ENCODE results near the gene UNC5B. TPM values are rescaled to one million over a fixed set of nuclear protein-coding genes. Genes with fewer than 3 reads are reported as not detected.
"Not testable (repeated sequence)": the region's sequence is repeated elsewhere in the genome, so short reads cannot be mapped to it uniquely, and the experiment has no call there.

The UNC5B gene
- total RNA-seq, 2 donors from 2014 or later = 0.04 TPM; not detected in 1

GRCh38 chr10:71214641-71215559 lies 2.5 kb downstream of the UNC5B start:
- ATAC-seq (replicated peaks) = no peak
- no peaks in the 10 kb centered on the region for H3K36me3 Mint-ChIP-seq (ENCODE audit: low read depth)

DNA sequence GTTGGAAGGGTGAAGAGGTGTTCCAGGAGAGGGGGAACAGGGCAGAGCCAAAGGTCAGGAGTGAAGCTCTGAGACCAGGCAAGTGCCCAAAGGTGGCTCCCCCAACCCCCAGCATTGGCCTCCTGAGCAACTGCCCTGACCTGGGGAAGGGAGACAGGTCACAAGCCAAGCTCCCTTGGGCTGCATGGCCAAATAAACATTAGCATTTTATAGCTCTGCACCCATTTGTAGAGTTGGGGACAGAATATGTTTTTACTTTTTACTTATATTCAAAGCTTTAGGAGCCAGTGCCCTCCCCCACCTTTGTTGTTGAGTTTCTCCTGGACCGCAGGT lies 4.0 kb downstream of the UNC5B start:
- peaks cover 34% of the 10 kb centered on the region for H3K27me3 Mint-ChIP-seq
- peak overlapping the region; percentile 48 for H3K4me3 Mint-ChIP-seq
- no peaks in the 10 kb centered on the region for H3K36me3 Mint-ChIP-seq (ENCODE audit: low read depth)
- H3K27ac Mint-ChIP-seq = no peak overlapping the region
- H3K9me3 Mint-ChIP-seq = no peaks in the 10 kb centered on the region
- ATAC-seq (replicated peaks) = no peak
- no peaks in the 10 kb centered on the region for H3K4me1 Mint-ChIP-seq

More at GRCh38 chr10:71214641-71215559, 2.5 kb downstream of the UNC5B start:
- no peak overlapping the region for H3K4me3 Mint-ChIP-seq
- H3K4me1 Mint-ChIP-seq = no peaks in the 10 kb centered on the region
- no peaks in the 10 kb centered on the region for H3K9me3 Mint-ChIP-seq
- no peak overlapping the region for H3K27ac Mint-ChIP-seq
- peaks cover 45% of the 10 kb centered on the region for H3K27me3 Mint-ChIP-seq

DNA sequence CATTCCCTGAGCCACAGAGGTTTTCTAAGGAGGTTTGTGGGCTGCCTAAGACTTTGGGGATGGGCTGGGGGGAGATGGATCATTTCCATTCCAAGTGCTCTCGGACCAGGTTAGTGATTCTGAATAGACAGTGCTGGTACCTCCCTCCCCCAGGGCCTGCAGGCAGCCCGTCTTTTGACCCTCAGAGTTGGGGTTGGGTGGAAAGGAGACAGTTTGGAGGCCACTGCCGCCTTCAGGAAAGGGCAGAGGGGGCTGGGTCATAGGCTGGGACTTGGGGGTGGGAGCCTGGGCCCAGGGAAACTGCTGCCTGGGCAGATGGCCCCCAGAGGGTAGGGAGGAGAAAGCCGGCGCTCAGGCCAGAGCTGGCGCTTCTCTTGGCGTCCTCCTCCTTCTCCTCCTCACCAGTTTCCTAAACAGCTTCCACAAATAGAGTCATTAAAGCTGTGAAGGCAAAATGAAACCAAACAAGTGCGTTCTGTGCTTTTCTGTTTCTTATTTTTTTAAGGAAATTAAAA lies 4.4 kb downstream of the UNC5B start:
- H3K27me3 Mint-ChIP-seq = peaks cover 30% of the 10 kb centered on the region
- H3K4me1 Mint-ChIP-seq = no peaks in the 10 kb centered on the region

GRCh38 chr10:71217266-71218045 lies 5.1 kb downstream of the UNC5B start:
- peak; percentile 14 for ATAC-seq (replicated peaks)
- H3K4me1 Mint-ChIP-seq = no peaks in the 10 kb centered on the region
- no peaks in the 10 kb centered on the region for H3K9me3 Mint-ChIP-seq
- H3K36me3 Mint-ChIP-seq (ENCODE audit: low read depth) = no peaks in the 10 kb centered on the region
- H3K4me3 Mint-ChIP-seq = peak overlapping the region; percentile 48
- no peak overlapping the region for H3K27ac Mint-ChIP-seq
- peaks cover 32% of the 10 kb centered on the region for H3K27me3 Mint-ChIP-seq

More for the DNA sequence above, 4.4 kb downstream of the UNC5B start:
- Mint-ChIP-seq H3K27ac (no peak overlapping the region), H3K36me3 (ENCODE audit: low read depth) (no peaks in the 10 kb centered on the region), H3K4me3 (peak overlapping the region; percentile 48), H3K9me3 (no peaks in the 10 kb centered on the region)
- no peak for ATAC-seq (replicated peaks)

DNA sequence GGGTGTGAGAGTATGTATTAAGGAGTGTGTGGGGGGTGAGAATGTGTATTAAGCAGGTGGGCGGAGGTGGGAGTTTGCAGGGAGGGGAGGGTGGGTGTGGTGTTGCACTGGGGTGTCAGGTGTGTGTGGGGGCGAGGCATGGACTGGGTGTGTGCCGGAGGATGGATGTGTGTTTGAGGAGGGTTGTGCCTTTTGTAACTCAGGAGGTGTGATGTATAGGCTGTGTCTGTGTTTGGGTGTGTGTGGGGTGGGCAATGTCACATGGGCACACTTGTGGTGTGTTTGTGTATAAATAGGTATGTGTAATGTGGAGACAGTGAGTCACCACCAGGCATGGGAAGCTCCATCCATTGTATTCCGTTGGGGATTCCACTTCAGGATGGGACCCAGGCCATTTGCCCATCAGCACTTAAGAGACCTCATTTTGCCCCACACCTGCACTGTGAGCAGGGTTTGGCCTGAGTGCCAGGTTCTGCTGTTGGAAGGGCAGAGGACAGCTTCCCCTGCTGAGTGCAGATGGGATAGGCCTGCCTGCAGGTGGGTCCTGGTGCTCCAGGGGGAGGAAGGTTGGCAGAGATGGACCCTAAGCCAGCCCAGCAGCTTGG lies 5.8 kb downstream of the UNC5B start:
- Mint-ChIP-seq H3K27ac (no peak overlapping the region), H3K4me3 (peak overlapping the region; percentile 48), H3K27me3 (peaks cover 32% of the 10 kb centered on the region), H3K9me3 (no peaks in the 10 kb centered on the region), H3K4me1 (no peaks in the 10 kb centered on the region), H3K36me3 (ENCODE audit: low read depth) (no peaks in the 10 kb centered on the region)
- ATAC-seq (replicated peaks) = no peak

GRCh38 chr10:71218651-71219050 lies 6.3 kb downstream of the UNC5B start:
- Mint-ChIP-seq H3K4me1 (no peaks in the 10 kb centered on the region), H3K36me3 (ENCODE audit: low read depth) (no peaks in the 10 kb centered on the region), H3K9me3 (no peaks in the 10 kb centered on the region), H3K27ac (no peak overlapping the region), H3K4me3 (no peak overlapping the region), H3K27me3 (peaks cover 32% of the 10 kb centered on the region)
- no peak for ATAC-seq (replicated peaks)

GRCh38 chr10:71219236-71219917 lies 7.0 kb downstream of the UNC5B start:
- H3K9me3 Mint-ChIP-seq; ATAC-seq (replicated peaks): not testable (repeated sequence)
- H3K27me3 Mint-ChIP-seq = peaks cover 28% of the 10 kb centered on the region

DNA sequence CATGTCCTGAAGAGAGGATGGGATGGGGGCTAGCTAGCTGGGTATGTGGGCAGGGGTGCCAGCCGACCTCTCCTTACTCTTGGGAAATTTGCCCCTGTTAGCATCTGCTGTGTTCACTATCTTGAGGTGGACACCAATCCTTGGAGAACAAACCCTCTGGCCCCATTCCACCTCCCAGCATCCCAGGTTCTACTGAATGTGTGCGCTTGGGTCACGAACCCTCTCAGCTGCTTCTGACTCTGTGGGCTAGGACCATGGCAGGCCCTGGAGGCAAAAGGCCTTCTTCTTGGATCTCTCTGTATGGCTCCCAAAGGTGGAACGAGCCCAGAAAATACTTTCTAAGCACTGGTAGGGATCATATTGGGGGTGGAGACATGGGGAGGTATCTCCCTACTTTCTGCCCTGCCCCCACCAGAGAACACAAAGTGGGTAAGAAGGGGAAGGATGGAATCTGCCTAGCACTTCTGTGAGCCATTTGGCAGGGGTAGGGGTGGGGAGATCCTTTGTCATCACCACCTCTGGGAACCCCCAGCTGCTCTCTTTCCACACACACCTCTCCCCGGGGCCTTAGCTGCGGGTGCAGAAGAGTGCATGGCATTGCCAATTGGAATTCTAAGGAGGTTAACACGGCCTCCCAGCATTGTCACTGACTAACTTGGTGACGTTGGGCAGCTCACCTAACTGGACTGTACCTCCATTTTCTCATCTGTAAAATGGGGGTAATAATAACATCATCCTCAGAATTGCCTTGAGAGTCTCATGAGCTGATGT lies 7.7 kb downstream of the UNC5B start:
- Mint-ChIP-seq H3K27ac (no peak overlapping the region), H3K4me3 (no peak overlapping the region), H3K4me1 (no peaks in the 10 kb centered on the region), H3K27me3 (peaks cover 24% of the 10 kb centered on the region), H3K36me3 (ENCODE audit: low read depth) (no peaks in the 10 kb centered on the region), H3K9me3 (no peaks in the 10 kb centered on the region)
- no peak for ATAC-seq (replicated peaks)

More at GRCh38 chr10:71219236-71219917, 7.0 kb downstream of the UNC5B start:
- not testable (repeated sequence) for H3K27ac Mint-ChIP-seq; H3K36me3 Mint-ChIP-seq (ENCODE audit: low read depth); H3K4me1 Mint-ChIP-seq; H3K4me3 Mint-ChIP-seq

GRCh38 chr10:71220689-71221540 lies 8.5 kb downstream of the UNC5B start:
- Mint-ChIP-seq H3K27ac (no peak overlapping the region), H3K9me3 (no peaks in the 10 kb centered on the region), H3K4me1 (no peaks in the 10 kb centered on the region), H3K36me3 (ENCODE audit: low read depth) (no peaks in the 10 kb centered on the region), H3K27me3 (peaks cover 17% of the 10 kb centered on the region), H3K4me3 (no peak overlapping the region)
- no peak for ATAC-seq (replicated peaks)

DNA sequence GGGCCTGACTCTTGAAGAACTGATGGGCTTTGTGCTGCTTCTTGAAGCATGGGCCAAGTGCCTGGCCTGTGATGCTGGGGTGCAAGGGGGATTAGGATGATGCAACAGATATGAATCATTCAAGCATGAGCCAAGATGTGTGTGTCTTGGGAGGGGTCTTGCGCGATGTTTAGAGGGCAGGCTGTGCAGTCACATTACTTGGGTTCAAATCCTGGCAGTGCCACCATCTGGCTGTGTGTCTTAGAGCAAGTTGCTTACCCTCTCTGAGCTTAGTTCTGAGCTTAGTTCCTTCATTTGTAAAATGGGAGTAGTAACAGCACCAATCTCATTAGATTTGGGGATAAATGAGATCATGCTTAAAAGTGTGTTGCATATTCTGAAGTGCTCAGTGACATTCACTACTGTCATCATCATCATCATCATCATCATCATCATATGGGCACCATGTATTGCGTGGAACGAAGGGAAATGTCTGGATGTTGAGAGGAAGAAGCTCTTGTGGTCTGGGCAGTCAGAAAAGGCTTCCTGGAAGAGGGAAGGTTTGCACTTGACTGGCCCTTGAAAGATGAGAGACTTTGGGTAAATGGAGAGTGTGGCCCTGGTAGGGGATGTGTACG lies 9.3 kb downstream of the UNC5B start:
- ATAC-seq (replicated peaks) = no peak
- no peaks in the 10 kb centered on the region for H3K9me3 Mint-ChIP-seq
- no peak overlapping the region for H3K4me3 Mint-ChIP-seq
- H3K4me1 Mint-ChIP-seq = no peaks in the 10 kb centered on the region
- H3K27me3 Mint-ChIP-seq = peaks cover 18% of the 10 kb centered on the region
- no peak overlapping the region for H3K27ac Mint-ChIP-seq
- no peaks in the 10 kb centered on the region for H3K36me3 Mint-ChIP-seq (ENCODE audit: low read depth)

DNA sequence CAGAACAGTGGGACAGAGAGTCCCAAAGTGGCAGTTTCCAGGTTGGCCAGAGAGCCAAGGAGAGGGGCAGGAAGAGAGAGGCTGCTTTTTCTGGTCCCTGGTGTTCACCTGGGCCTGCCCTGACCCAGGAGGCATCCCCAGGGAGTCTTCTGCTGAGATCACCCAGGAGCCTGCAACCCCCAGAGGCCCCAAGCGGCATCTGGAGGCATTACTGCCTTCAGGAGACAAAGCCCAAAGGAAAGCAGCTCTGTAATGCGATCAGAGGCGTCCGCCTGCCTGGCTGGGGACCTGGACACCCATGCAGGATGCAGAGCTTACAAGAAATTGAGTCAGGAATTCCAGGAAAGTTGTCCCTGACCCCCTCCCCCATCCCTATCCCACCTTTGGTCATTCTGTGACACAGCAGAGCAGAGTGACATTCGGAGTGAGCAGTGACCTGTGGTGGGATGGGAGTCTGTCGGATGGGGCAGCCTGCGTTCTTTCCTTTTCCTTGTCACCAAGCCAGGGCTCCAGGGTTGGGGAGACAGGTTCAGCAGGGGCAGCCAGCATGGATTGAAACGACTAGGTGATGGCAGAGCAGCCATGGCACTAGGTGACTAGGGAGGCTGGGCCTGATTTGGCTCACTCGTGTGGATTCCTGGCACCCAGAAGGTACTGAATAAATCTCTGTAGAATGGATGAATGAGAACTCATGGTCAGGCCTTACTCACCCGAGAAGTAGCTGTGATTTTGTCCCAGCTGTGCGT lies 10.4 kb downstream of the UNC5B start:
- H3K4me3 Mint-ChIP-seq = no peak overlapping the region
- no peaks in the 10 kb centered on the region for H3K4me1 Mint-ChIP-seq
- H3K9me3 Mint-ChIP-seq = no peaks in the 10 kb centered on the region
- H3K27ac Mint-ChIP-seq = no peak overlapping the region
- peaks cover 17% of the 10 kb centered on the region for H3K27me3 Mint-ChIP-seq
- ATAC-seq (replicated peaks) = no peak
- H3K36me3 Mint-ChIP-seq (ENCODE audit: low read depth) = no peaks in the 10 kb centered on the region
